ENCODE data around the gene OGFR. TPM values are rescaled to one million over a fixed set of nuclear protein-coding genes. Genes with fewer than 3 reads are reported as not detected.

The OGFR gene
- total RNA-seq, 1 experiment from 2014 or later = 47.3 TPM

DNA sequence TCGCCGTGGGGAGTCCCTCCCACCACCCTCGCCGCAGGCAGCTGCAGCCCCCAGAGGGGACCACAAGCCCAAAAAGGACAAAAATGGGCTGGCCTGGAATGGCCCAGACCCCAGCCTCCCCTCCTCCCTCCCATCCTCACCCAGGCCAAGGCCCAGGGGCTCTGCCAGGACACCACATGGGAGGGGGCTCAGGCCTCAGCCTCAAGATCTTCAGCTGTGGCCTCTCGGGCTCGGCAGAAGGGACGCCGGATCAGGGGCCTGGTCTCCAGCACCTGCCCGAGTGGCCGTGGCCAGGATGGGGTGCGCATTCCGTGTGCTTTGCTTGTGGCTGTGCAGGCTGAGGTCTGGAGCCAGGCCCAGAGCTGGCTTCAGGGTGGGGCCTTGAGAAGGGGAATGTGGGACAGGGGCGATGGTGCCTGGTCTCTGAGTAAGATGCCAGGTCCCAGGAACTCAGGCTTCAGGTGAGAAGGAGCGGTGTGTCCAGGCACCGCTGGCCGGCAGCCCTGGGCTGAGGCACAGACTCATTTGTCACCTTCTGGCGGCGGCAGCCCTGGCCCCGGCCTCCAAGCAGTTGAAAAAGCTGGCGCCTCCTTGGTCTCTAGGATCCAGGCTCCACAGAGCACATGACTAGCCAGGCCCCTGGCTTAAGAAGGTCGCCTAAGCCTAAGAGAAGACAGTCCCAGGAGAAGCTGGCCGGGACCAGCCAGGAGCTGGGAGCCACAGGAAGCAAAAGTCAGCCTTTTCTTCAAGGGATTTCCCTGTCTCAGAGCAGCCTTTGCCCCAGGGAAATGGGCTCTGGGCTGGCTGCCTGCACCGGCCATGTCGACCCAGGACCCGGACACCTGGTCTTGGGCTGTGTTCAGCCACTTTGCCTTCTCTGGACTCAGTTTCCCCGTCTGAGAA is 43.5 kb upstream of the OGFR start:
- in situ Hi-C loops (cut with HindIII; ENCODE audit: low pct_unique_long_range_greater_than_20kb, low sequenced_read_pairs) (no loop called here), intact Hi-C loops (cut with micrococcal nuclease; ENCODE audit: unreplicated experiment) (no loop called here)
- Histone ChIP-seq H3K27me3 (ENCODE audit: control insufficient read depth, insufficient read depth, low read length) (no peaks in the 10 kb centered on the region), H3K9me3 (ENCODE audit: control insufficient read depth, insufficient read depth, low read depth, low read length) (no peaks in the 10 kb centered on the region), H3K4me1 (ENCODE audit: control insufficient read depth, insufficient read depth, low read length) (no peaks in the 10 kb centered on the region), H3K36me3 (ENCODE audit: control insufficient read depth, insufficient read depth, low read length) (no peaks in the 10 kb centered on the region), H3K27ac (ENCODE audit: low read length) (no peak overlapping the region), H3K4me3 (ENCODE audit: low read depth in 2 of 2, low read length in 2 of 2) (no peak overlapping the region)
- CTCF ChIA-PET = interaction anchor here (0.5 kb wide), 1 partner anchor 33 kb away, joined by 4 read pairs; no protein-coding TSS in a partner anchor
- POLR2A ChIA-PET = no interaction called here
- no peak for DNase-seq (ENCODE audit: low read depth, low spot score)
- TF ChIP-seq, protein P1, sequence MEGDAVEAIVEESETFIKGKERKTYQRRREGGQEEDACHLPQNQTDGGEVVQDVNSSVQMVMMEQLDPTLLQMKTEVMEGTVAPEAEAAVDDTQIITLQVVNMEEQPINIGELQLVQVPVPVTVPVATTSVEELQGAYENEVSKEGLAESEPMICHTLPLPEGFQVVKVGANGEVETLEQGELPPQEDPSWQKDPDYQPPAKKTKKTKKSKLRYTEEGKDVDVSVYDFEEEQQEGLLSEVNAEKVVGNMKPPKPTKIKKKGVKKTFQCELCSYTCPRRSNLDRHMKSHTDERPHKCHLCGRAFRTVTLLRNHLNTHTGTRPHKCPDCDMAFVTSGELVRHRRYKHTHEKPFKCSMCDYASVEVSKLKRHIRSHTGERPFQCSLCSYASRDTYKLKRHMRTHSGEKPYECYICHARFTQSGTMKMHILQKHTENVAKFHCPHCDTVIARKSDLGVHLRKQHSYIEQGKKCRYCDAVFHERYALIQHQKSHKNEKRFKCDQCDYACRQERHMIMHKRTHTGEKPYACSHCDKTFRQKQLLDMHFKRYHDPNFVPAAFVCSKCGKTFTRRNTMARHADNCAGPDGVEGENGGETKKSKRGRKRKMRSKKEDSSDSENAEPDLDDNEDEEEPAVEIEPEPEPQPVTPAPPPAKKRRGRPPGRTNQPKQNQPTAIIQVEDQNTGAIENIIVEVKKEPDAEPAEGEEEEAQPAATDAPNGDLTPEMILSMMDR (IDR thresholded peaks at IDR 0.05) = no peak
- TF ChIP-seq, protein P2, sequence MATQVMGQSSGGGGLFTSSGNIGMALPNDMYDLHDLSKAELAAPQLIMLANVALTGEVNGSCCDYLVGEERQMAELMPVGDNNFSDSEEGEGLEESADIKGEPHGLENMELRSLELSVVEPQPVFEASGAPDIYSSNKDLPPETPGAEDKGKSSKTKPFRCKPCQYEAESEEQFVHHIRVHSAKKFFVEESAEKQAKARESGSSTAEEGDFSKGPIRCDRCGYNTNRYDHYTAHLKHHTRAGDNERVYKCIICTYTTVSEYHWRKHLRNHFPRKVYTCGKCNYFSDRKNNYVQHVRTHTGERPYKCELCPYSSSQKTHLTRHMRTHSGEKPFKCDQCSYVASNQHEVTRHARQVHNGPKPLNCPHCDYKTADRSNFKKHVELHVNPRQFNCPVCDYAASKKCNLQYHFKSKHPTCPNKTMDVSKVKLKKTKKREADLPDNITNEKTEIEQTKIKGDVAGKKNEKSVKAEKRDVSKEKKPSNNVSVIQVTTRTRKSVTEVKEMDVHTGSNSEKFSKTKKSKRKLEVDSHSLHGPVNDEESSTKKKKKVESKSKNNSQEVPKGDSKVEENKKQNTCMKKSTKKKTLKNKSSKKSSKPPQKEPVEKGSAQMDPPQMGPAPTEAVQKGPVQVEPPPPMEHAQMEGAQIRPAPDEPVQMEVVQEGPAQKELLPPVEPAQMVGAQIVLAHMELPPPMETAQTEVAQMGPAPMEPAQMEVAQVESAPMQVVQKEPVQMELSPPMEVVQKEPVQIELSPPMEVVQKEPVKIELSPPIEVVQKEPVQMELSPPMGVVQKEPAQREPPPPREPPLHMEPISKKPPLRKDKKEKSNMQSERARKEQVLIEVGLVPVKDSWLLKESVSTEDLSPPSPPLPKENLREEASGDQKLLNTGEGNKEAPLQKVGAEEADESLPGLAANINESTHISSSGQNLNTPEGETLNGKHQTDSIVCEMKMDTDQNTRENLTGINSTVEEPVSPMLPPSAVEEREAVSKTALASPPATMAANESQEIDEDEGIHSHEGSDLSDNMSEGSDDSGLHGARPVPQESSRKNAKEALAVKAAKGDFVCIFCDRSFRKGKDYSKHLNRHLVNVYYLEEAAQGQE (IDR thresholded peaks at IDR 0.05; ENCODE audit: insufficient read depth in 1 of 2, low read depth in 2 of 2, low read length in 1 of 2) = no peak
- TF ChIP-seq TCF7L2 (IDR thresholded peaks at IDR 0.05; ENCODE audit: low read depth, low read length) = no peak
- no peak for TF ChIP-seq POLR2AphosphoS5 (IDR thresholded peaks at IDR 0.05; ENCODE audit: low read depth, low read length)
- no peak for TF ChIP-seq SIN3A (IDR thresholded peaks at IDR 0.05; ENCODE audit: borderline replicate concordance, insufficient read depth, low read depth, low read length)
- peak; percentile 39; the same call in 1 of the 2 replicates for ATAC-seq
- BruUV-seq (replicated peaks) = no TSS peak

DNA sequence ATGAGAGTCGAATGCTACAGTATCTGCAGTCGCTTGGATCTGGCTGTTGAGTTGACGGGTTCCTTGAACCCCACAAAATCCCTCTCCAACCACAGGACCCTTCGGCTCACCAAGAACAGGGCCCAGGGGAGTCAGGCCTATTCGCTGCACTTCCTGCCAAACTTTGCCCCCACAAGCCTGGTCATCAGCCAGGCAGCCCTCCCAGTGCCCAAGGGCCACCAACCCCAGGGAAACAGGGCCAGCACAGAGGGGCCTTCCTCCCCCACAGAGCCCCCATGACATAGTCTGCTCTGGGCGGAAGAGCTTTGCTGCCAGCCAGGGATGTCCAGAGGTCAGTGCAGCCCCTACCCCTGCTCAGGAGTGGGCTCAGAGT is 42.9 kb upstream of the OGFR start:
- H3K36me3 ChIP-seq (ENCODE audit: control insufficient read depth, insufficient read depth, low read length) = no peaks in the 10 kb centered on the region
- H3K9me3 ChIP-seq (ENCODE audit: control insufficient read depth, insufficient read depth, low read depth, low read length) = no peaks in the 10 kb centered on the region
- H3K4me1 ChIP-seq (ENCODE audit: control insufficient read depth, insufficient read depth, low read length) = no peaks in the 10 kb centered on the region
- in situ Hi-C loops (cut with HindIII; ENCODE audit: low pct_unique_long_range_greater_than_20kb, low sequenced_read_pairs) = no loop called here
- BruUV-seq (replicated peaks) = no TSS peak
- CTCF ChIA-PET = interaction anchor here (0.5 kb wide), 1 partner anchor 33 kb away, joined by 4 read pairs; no protein-coding TSS in a partner anchor
- H3K27ac ChIP-seq (ENCODE audit: low read length) = no peak overlapping the region
- POLR2A ChIA-PET = no interaction called here
- intact Hi-C loops (cut with micrococcal nuclease; ENCODE audit: unreplicated experiment) = no loop called here
- DNase-seq (ENCODE audit: low read depth, low spot score) (no peak), ATAC-seq (no peak)
- H3K27me3 ChIP-seq (ENCODE audit: control insufficient read depth, insufficient read depth, low read length) = no peaks in the 10 kb centered on the region
- H3K4me3 ChIP-seq (ENCODE audit: low read depth in 2 of 2, low read length in 2 of 2) = no peak overlapping the region
- TF ChIP-seq, protein P1 (IDR thresholded peaks at IDR 0.05) = no peak
- TF ChIP-seq, protein P2 (IDR thresholded peaks at IDR 0.05; ENCODE audit: insufficient read depth in 1 of 2, low read depth in 2 of 2, low read length in 1 of 2) = no peak
- TF ChIP-seq SIN3A (IDR thresholded peaks at IDR 0.05; ENCODE audit: borderline replicate concordance, insufficient read depth, low read depth, low read length) (no peak), POLR2AphosphoS5 (IDR thresholded peaks at IDR 0.05; ENCODE audit: low read depth, low read length) (no peak), TCF7L2 (IDR thresholded peaks at IDR 0.05; ENCODE audit: low read depth, low read length) (no peak)
